H9 (cell line): Measurements from ENCODE around the gene BCAS1. TPM values are rescaled to one million over a fixed set of nuclear protein-coding genes. Genes with fewer than 3 reads are reported as not detected.

ENCODE experiments used
- DNase-seq: peaks from one replicate; pipeline ENCODE4 v3.0.0-alpha.2; 2017
- H2AFZ ChIP-seq: one replicate; pipeline ENCODE4 v1.6.1; 2013; ENCODE audit warnings: mild to moderate bottlenecking, low read length, control low read depth, moderate library complexity
- H2AK5ac ChIP-seq: 2 replicates; pipeline ENCODE4 v1.6.1; 2013; ENCODE audit warnings: low read length, control low read depth, mixed read lengths; ENCODE audit not compliant: insufficient read length
- H2BK120ac ChIP-seq: one replicate; pipeline ENCODE4 v1.6.1; 2013; ENCODE audit warnings: low read depth, mild to moderate bottlenecking, low read length, control low read depth, inconsistent platforms; ENCODE audit not compliant: poor library complexity, severe bottlenecking
- H2BK12ac ChIP-seq: 2 replicates; pipeline ENCODE4 v1.6.1; 2013; ENCODE audit warnings: low read length, control low read depth, mixed read lengths, low read depth; ENCODE audit not compliant: insufficient read length
- H2BK15ac ChIP-seq: 2 replicates; pipeline ENCODE4 v1.6.1; 2013; ENCODE audit warnings: low read depth, low read length, control low read depth
- H2BK20ac ChIP-seq: one replicate; pipeline ENCODE4 v1.6.1; 2013; ENCODE audit warnings: low read depth, mild to moderate bottlenecking, low read length, control low read depth, inconsistent platforms; ENCODE audit not compliant: poor library complexity, severe bottlenecking
- H2BK5ac ChIP-seq: 2 replicates; pipeline ENCODE4 v1.6.1; 2013; ENCODE audit warnings: low read length, control low read depth, mixed read lengths; ENCODE audit not compliant: insufficient read length
- H3K14ac ChIP-seq: 2 replicates; pipeline ENCODE4 v1.6.1; 2013; ENCODE audit warnings: low read length, control low read depth; ENCODE audit not compliant: insufficient read depth
- H3K18ac ChIP-seq: 2 replicates; pipeline ENCODE4 v1.6.1; 2013; ENCODE audit warnings: low read depth, mild to moderate bottlenecking, mixed read lengths, low read length, control low read depth; ENCODE audit not compliant: insufficient read length
- H3K23ac ChIP-seq: 2 replicates; pipeline ENCODE4 v1.6.1; 2013; ENCODE audit warnings: low read length, control low read depth, mixed read lengths, low read depth; ENCODE audit not compliant: insufficient read length
- H3K23me2 ChIP-seq: 2 replicates; pipeline ENCODE4 v1.6.1; 2013; ENCODE audit warnings: low read depth, mild to moderate bottlenecking, mixed read lengths, low read length, control low read depth; ENCODE audit not compliant: insufficient read length, poor library complexity, severe bottlenecking
- H3K27ac ChIP-seq: 2 replicates; pipeline ENCODE4 v1.5.1; 2013; ENCODE audit warnings: low read length, control low read depth, mixed read lengths, low read depth; ENCODE audit not compliant: insufficient read length
- H3K27me3 ChIP-seq: 2 replicates; pipeline ENCODE4 v1.6.1; 2013; ENCODE audit warnings: low read length, control low read depth, inconsistent platforms; ENCODE audit not compliant: insufficient read depth
- H3K4ac ChIP-seq: 2 replicates; pipeline ENCODE4 v1.6.1; 2013; ENCODE audit warnings: low read depth, mild to moderate bottlenecking, control low read depth, inconsistent platforms, low read length, moderate library complexity
- H3K4me1 ChIP-seq: 2 replicates; pipeline ENCODE4 v1.6.1; 2013; ENCODE audit warnings: low read length, control low read depth, inconsistent platforms; ENCODE audit not compliant: insufficient read depth
- H3K4me2 ChIP-seq: 2 replicates; pipeline ENCODE4 v1.6.1; 2013; ENCODE audit warnings: low read length, control low read depth, mixed read lengths; ENCODE audit not compliant: insufficient read length, insufficient read depth
- H3K56ac ChIP-seq: 2 replicates; pipeline ENCODE4 v1.6.1; 2013; ENCODE audit warnings: low read depth, mild to moderate bottlenecking, mixed read lengths, low read length, control low read depth; ENCODE audit not compliant: insufficient read length
- H3K79me1 ChIP-seq: 2 replicates; pipeline ENCODE4 v1.6.1; 2013; ENCODE audit warnings: low read depth, mild to moderate bottlenecking, moderate library complexity, low read length, control low read depth, inconsistent platforms; ENCODE audit not compliant: insufficient read depth, poor library complexity, severe bottlenecking
- H3K79me2 ChIP-seq: 2 replicates; pipeline ENCODE4 v1.6.1; 2013; ENCODE audit warnings: low read length, control low read depth, inconsistent platforms; ENCODE audit not compliant: insufficient read depth
- H3K9ac ChIP-seq: 2 replicates; pipeline ENCODE4 v1.6.1; 2013; ENCODE audit warnings: low read length, control low read depth, mixed read lengths; ENCODE audit not compliant: insufficient read length; ENCODE audit errors: extremely low read depth
- H3K9me3 ChIP-seq: one replicate; pipeline ENCODE4 v1.6.1; 2013; ENCODE audit warnings: low read depth, low read length, inconsistent platforms; ENCODE audit not compliant: control insufficient read depth
- H3T11ph ChIP-seq: one replicate; pipeline ENCODE4 v1.6.1; 2013; ENCODE audit warnings: mild to moderate bottlenecking, low read length, control low read depth, inconsistent platforms
- H4K20me1 ChIP-seq: one replicate; pipeline ENCODE4 v1.6.1; 2013; ENCODE audit not compliant: control insufficient read depth, insufficient read length, insufficient read depth
- H4K5ac ChIP-seq: 2 replicates; pipeline ENCODE4 v1.6.1; 2013; ENCODE audit warnings: low read depth, mild to moderate bottlenecking, mixed read lengths, low read length, control low read depth; ENCODE audit not compliant: insufficient read length
- H4K8ac ChIP-seq: replicated peaks from 2 replicates; pipeline ENCODE4 v1.6.1; 2013; ENCODE audit warnings: low read length, control low read depth, mixed read lengths, low read depth; ENCODE audit not compliant: insufficient read length
- H4K91ac ChIP-seq: 2 replicates; pipeline ENCODE4 v1.6.1; 2013; ENCODE audit warnings: low read depth, mild to moderate bottlenecking, moderate library complexity, mixed read lengths, low read length, control low read depth; ENCODE audit not compliant: insufficient read length
- H3K27ac Mint-ChIP-seq, 3 experiments: 2 replicates in 2 of 3; 3 replicates in 1 of 3; pipeline ENCODE4 v1.8.0; 2020 to 2021; ENCODE audit warnings: mixed read lengths in 3 of 3, mild to moderate bottlenecking in 1 of 3, moderate library complexity in 1 of 3
- H3K27me3 Mint-ChIP-seq: 2 replicates; pipeline ENCODE4 v1.8.0; 2021; ENCODE audit warnings: low read depth, mild to moderate bottlenecking, moderate library complexity, mixed read lengths
- H3K36me3 Mint-ChIP-seq, 3 experiments: 2 replicates in 2 of 3; 3 replicates in 1 of 3; pipeline ENCODE4 v1.8.0; 2020 to 2021; ENCODE audit warnings: low read depth in 3 of 3, mixed read lengths in 3 of 3; ENCODE audit not compliant: insufficient read depth in 1 of 3
- H3K4me1 Mint-ChIP-seq, 2 experiments: 2 replicates each; pipeline ENCODE4 v1.8.0; 2020; ENCODE audit warnings: mixed read lengths in 2 of 2
- H3K4me3 Mint-ChIP-seq, 2 experiments: 2 replicates in 1 of 2; 3 replicates in 1 of 2; pipeline ENCODE4 v1.8.0; 2020 to 2021; ENCODE audit warnings: mild to moderate bottlenecking in 2 of 2, mixed read lengths in 2 of 2, moderate library complexity in 1 of 2
- H3K9me3 Mint-ChIP-seq, 2 experiments: 2 replicates in 1 of 2; 3 replicates in 1 of 2; pipeline ENCODE4 v1.8.0; 2020; ENCODE audit warnings: mild to moderate bottlenecking in 2 of 2, mixed read lengths in 2 of 2, moderate library complexity in 1 of 2
- CTCF ChIP-seq: fragments of 200-600 bp; sonication (generic); conservative IDR thresholded peaks from 3 replicates; pipeline ENCODE4 v1.8.0; 2021; ENCODE audit warnings: antibody characterized with exemption, mild to moderate bottlenecking
- WGBS: extraction: QIAGEN DNeasy Blood & Tissue Kit; methylation state at CpG from one replicate; pipeline ENCODE4 v1.1.7; 2013; ENCODE audit warnings: missing lambda C conversion rate, low lambda C conversion rate, mixed read lengths; ENCODE audit not compliant: insufficient read length; ENCODE audit errors: extremely low coverage; 5-methylcytosine and 5-hydroxymethylcytosine counted together
- total RNA-seq: library from RNA; stranded (reverse); gene quantifications from 2 replicates; pipeline ENCODE4 v1.2.1, GENCODE V29; 2021

Gene BCAS1
- total RNA-seq, 1 experiment from 2014 or later: 0.15 TPM

GRCh38 chr20:53930651-53931504, 139.5 kb downstream of the BCAS1 start:
- no peak overlapping the region for H3K14ac ChIP-seq
- H2BK12ac ChIP-seq: no peak overlapping the region
- H3K4me1 ChIP-seq: no peaks in the 10 kb centered on the region; the same call in 1 of the 2 replicates
- no peak overlapping the region for H3K23ac ChIP-seq
- TF ChIP-seq CTCF: no peak
- no peaks in the 10 kb centered on the region for H3K79me1 ChIP-seq
- H3K36me3 Mint-ChIP-seq: no peaks in the 10 kb centered on the region
- H3K9ac ChIP-seq: no peak overlapping the region
- no peak overlapping the region for H3T11ph ChIP-seq
- H3K27me3 ChIP-seq: no peaks in the 10 kb centered on the region
- no peak overlapping the region for H2BK5ac ChIP-seq
- H4K8ac ChIP-seq: no peak overlapping the region
- peaks cover 29 to 30% of the 10 kb centered on the region in 2 experiments for H3K4me1 Mint-ChIP-seq
- H2BK20ac ChIP-seq: no peak overlapping the region
- no peak overlapping the region for H4K5ac ChIP-seq
- no peak overlapping the region for H4K91ac ChIP-seq
- H3K56ac ChIP-seq: no peak overlapping the region
- no peak overlapping the region for H2AFZ ChIP-seq
- no peak overlapping the region for H3K4ac ChIP-seq
- no peaks in the 10 kb centered on the region for H3K9me3 ChIP-seq
- no peaks in the 10 kb centered on the region for H3K79me2 ChIP-seq
- no peak overlapping the region for H3K18ac ChIP-seq
- no peaks in the 10 kb centered on the region for H4K20me1 ChIP-seq
- no peak overlapping the region for H3K27ac Mint-ChIP-seq
- no peak overlapping the region for H3K27ac ChIP-seq
- no CpG with 5 or more reads among the region's 3 CpGs for WGBS
- no peak overlapping the region for H2BK120ac ChIP-seq
- H3K4me3 Mint-ChIP-seq: no peak overlapping the region
- H2BK15ac ChIP-seq: no peak overlapping the region
- DNase-seq: no peak
- no peaks in the 10 kb centered on the region for H3K9me3 Mint-ChIP-seq
- no peak overlapping the region for H2AK5ac ChIP-seq
- no peak overlapping the region for H3K4me2 ChIP-seq
- no peaks in the 10 kb centered on the region for H3K23me2 ChIP-seq
- H3K27me3 Mint-ChIP-seq: no peaks in the 10 kb centered on the region
